Activated B cell treated with CpG ODN at 0.5 μM for 24 hours (primary cell): ENCODE results near the gene B3GAT2. TPM values are rescaled to one million over a fixed set of nuclear protein-coding genes. Genes with fewer than 3 reads are reported as not detected.

Source experiments
- ATAC-seq: fragments of 200-7000 bp; cut with Tn5 transposase; one replicate; pipeline ENCODE4 v1.10.0; 2021; ENCODE audit warnings: low read depth, mild to moderate bottlenecking, moderate library complexity
- CTCF ChIA-PET: fragments of 350-600 bp; sonication (Branson Sonifier 250); formaldehyde crosslinking; loops from one replicate; lab custom pipeline; 2021; ENCODE audit warnings: antibody characterized with exemption; lab: Charles Lee
- POLR2A ChIA-PET: fragments of 350-600 bp; sonication (Branson Sonifier 250); formaldehyde crosslinking; loops from one replicate; lab custom pipeline; 2021; ENCODE audit warnings: antibody characterized with exemption; lab: Charles Lee
- DNase-seq: peaks from one replicate; pipeline ENCODE4 v3.0.0; 2022
- H3K27ac Mint-ChIP-seq: one replicate; pipeline ENCODE4 v1.8.0; 2020; ENCODE audit warnings: mixed read lengths
- H3K27me3 Mint-ChIP-seq: one replicate; pipeline ENCODE4 v1.8.0; 2021; ENCODE audit warnings: mixed read lengths
- H3K36me3 Mint-ChIP-seq: one replicate; pipeline ENCODE4 v1.8.0; 2021; ENCODE audit warnings: low read depth, mixed read lengths
- H3K4me1 Mint-ChIP-seq: one replicate; pipeline ENCODE4 v1.8.0; 2021; ENCODE audit warnings: mixed read lengths
- H3K4me3 Mint-ChIP-seq: one replicate; pipeline ENCODE4 v1.8.0; 2020; ENCODE audit warnings: mild to moderate bottlenecking, mixed read lengths
- H3K9me3 Mint-ChIP-seq: one replicate; pipeline ENCODE4 v1.8.0; 2020; ENCODE audit warnings: mixed read lengths
- intact Hi-C: fragments of 100-400 bp; cut with micrococcal nuclease; formaldehyde crosslinking; loops from one replicate; pipeline ENCODE4 v1.15.1; 2024
- total RNA-seq: library from RNA; stranded (reverse); gene quantifications from 2 replicates; pipeline ENCODE4 v1.2.3, GENCODE V29; 2022
- TF ChIP-seq, protein P1 (sequence below): fragments of 200-600 bp; IDR thresholded peaks from one replicate; pipeline ENCODE4 v1.8.0; 2022; ENCODE audit warnings: antibody characterized with exemption, mild to moderate bottlenecking

Gene B3GAT2, protein sequence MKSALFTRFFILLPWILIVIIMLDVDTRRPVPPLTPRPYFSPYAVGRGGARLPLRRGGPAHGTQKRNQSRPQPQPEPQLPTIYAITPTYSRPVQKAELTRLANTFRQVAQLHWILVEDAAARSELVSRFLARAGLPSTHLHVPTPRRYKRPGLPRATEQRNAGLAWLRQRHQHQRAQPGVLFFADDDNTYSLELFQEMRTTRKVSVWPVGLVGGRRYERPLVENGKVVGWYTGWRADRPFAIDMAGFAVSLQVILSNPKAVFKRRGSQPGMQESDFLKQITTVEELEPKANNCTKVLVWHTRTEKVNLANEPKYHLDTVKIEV
- not detected in 2 replicates for total RNA-seq

- H3K36me3 Mint-ChIP-seq: no peaks in the 10 kb centered on the region
- ChIA-PET CTCF (interaction anchor here (0.7 to 2.7 kb wide), 12 partner anchors 10 to 736 kb away, joined by 3 to 38 read pairs (median 8); no protein-coding TSS in a partner anchor), POLR2A (no interaction called here)
- H3K4me1 Mint-ChIP-seq: peaks cover 21% of the 10 kb centered on the region
- TF ChIP-seq, protein P1, sequence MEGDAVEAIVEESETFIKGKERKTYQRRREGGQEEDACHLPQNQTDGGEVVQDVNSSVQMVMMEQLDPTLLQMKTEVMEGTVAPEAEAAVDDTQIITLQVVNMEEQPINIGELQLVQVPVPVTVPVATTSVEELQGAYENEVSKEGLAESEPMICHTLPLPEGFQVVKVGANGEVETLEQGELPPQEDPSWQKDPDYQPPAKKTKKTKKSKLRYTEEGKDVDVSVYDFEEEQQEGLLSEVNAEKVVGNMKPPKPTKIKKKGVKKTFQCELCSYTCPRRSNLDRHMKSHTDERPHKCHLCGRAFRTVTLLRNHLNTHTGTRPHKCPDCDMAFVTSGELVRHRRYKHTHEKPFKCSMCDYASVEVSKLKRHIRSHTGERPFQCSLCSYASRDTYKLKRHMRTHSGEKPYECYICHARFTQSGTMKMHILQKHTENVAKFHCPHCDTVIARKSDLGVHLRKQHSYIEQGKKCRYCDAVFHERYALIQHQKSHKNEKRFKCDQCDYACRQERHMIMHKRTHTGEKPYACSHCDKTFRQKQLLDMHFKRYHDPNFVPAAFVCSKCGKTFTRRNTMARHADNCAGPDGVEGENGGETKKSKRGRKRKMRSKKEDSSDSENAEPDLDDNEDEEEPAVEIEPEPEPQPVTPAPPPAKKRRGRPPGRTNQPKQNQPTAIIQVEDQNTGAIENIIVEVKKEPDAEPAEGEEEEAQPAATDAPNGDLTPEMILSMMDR: no peak
- intact Hi-C loops: loop anchor here (1.0 to 2.0 kb wide), 4 partner anchors 72 to 646 kb away; no protein-coding TSS in a partner anchor
- no peak within 1 kb of the TSS for H3K27ac Mint-ChIP-seq
- H3K27me3 Mint-ChIP-seq: peaks cover 46% of the 10 kb centered on the region
- DNase-seq: peak; percentile 21
- no peak for ATAC-seq
- no peaks in the 10 kb centered on the region for H3K9me3 Mint-ChIP-seq
- H3K4me3 Mint-ChIP-seq: peak within 1 kb of the TSS; percentile 75
These were observed at the start of gene B3GAT2 for GRCh38 chr6:70956451-70957283. B3GAT2 (minus strand) TSS chr6:70957060; CDS start chr6:70956429, 631 bp downstream.

DNA sequence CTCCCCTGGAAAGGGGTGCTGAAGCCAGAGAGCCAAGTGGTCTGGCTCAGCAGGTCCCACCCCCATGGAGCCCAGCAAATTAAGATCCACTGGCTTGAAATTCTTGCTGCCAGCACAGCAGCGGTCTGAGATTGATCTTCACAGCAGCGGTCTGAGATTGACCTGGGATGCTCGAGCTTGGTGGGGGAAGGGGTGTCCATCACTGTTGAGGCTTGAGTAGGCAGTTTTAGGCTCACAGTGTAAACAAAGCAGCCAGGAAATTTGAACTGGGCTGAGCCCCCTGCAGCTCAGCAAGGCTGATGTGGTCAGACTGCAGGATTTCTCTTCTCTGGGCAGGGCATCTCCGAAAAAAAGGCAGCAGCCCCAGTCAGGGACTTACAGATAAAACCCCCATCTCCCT lies 41.3 kb upstream of the B3GAT2 start:
- Mint-ChIP-seq H3K9me3 (peaks cover 6% of the 10 kb centered on the region), H3K27ac (no peak overlapping the region), H3K27me3 (peaks cover 15% of the 10 kb centered on the region), H3K4me3 (no peak overlapping the region), H3K36me3 (no peaks in the 10 kb centered on the region), H3K4me1 (no peaks in the 10 kb centered on the region)
- TF ChIP-seq, protein P1: no peak
- DNase-seq: no peak
- ChIA-PET POLR2A (no interaction called here), CTCF (no interaction called here)
- intact Hi-C loops: no loop called here
- no peak for ATAC-seq

GRCh38 chr6:70997379-70997778 lies 40.5 kb upstream of the B3GAT2 start:
- no peak for DNase-seq
- H3K36me3 Mint-ChIP-seq: no peaks in the 10 kb centered on the region
- CTCF ChIA-PET: no interaction called here
- TF ChIP-seq, protein P1: no peak
- ATAC-seq: no peak
- no peak overlapping the region for H3K4me3 Mint-ChIP-seq
- H3K27me3 Mint-ChIP-seq: peaks cover 15% of the 10 kb centered on the region
- H3K9me3 Mint-ChIP-seq: peaks cover 3% of the 10 kb centered on the region
- no peaks in the 10 kb centered on the region for H3K4me1 Mint-ChIP-seq
- POLR2A ChIA-PET: no interaction called here
- intact Hi-C loops: no loop called here
- H3K27ac Mint-ChIP-seq: no peak overlapping the region

GRCh38 chr6:70996106-70996505 lies 39.2 kb upstream of the B3GAT2 start:
- no peak overlapping the region for H3K4me3 Mint-ChIP-seq
- H3K9me3 Mint-ChIP-seq: no peaks in the 10 kb centered on the region
- POLR2A ChIA-PET: no interaction called here
- H3K36me3 Mint-ChIP-seq: no peaks in the 10 kb centered on the region
- ATAC-seq (no peak), DNase-seq (no peak)
- H3K27ac Mint-ChIP-seq: no peak overlapping the region
- intact Hi-C loops: no loop called here
- TF ChIP-seq, protein P1: no peak
- H3K4me1 Mint-ChIP-seq: no peaks in the 10 kb centered on the region
- CTCF ChIA-PET: no interaction called here
- peaks cover 15% of the 10 kb centered on the region for H3K27me3 Mint-ChIP-seq

DNA sequence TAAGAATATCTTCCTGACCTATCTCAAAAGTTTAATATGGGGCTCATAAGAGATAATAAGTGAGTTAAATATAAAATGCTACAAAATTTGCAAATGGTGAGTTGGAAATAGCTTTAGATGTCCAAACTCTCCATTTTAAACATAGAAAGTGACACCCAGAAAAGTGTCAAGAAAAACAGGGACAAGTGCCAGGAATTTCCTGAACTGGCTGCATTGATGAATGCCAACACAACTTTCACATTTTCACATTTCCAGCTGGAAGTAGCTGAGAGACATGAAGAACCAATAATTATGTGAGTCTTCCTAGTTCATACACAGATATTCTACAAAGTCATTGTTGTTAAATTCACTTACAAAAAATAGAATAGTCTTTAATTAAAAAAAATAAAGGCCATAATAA lies 38.6 kb upstream of the B3GAT2 start:
- Mint-ChIP-seq H3K9me3 (no peaks in the 10 kb centered on the region), H3K27me3 (peaks cover 13% of the 10 kb centered on the region), H3K4me1 (no peaks in the 10 kb centered on the region), H3K4me3 (no peak overlapping the region), H3K27ac (no peak overlapping the region), H3K36me3 (no peaks in the 10 kb centered on the region)
- intact Hi-C loops: no loop called here
- ChIA-PET CTCF (no interaction called here), POLR2A (no interaction called here)
- no peak for DNase-seq
- TF ChIP-seq, protein P1: no peak
- no peak for ATAC-seq
